CD1c-positive myeloid dendritic cell (primary cell): ENCODE results near the gene BPGM.
"Not testable (repeated sequence)": the region's sequence is repeated elsewhere in the genome, so short reads cannot be mapped to it uniquely, and the experiment has no call there.

Source experiments
- DNase-seq: peaks from one replicate; pipeline ENCODE4 v3.0.0-alpha.2; 2016; ENCODE audit errors: extremely low spot score

BPGM gene

GRCh38 chr7:134665045-134665444, 18.4 kb downstream of the BPGM start:
- not testable (repeated sequence) for DNase-seq

- no peak for DNase-seq
Observed at GRCh38 chr7:134667899-134668298, 21.2 kb downstream of the BPGM start.

- no peak for DNase-seq
Observed at GRCh38 chr7:134669388-134669787, 22.7 kb downstream of the BPGM start.

GRCh38 chr7:134669845-134670373, 23.3 kb downstream of the BPGM start:
- peak; percentile 50 for DNase-seq

- no peak for DNase-seq
Observed at GRCh38 chr7:134671609-134672008, 25.0 kb downstream of the BPGM start.

GRCh38 chr7:134674424-134674823, 27.8 kb downstream of the BPGM start:
- DNase-seq = no peak

GRCh38 chr7:134676743-134677142, 30.1 kb downstream of the BPGM start:
- no peak for DNase-seq

GRCh38 chr7:134678115-134678514, 31.5 kb downstream of the BPGM start:
- no peak for DNase-seq

GRCh38 chr7:134679006-134679405, 32.4 kb downstream of the BPGM start:
- DNase-seq = no peak

- DNase-seq = no peak
Observed at GRCh38 chr7:134684165-134684564, 37.5 kb downstream of the BPGM start.

GRCh38 chr7:134685250-134685649, 38.6 kb downstream of the BPGM start:
- DNase-seq = peak; percentile 18

- DNase-seq = peak; percentile 20
Observed at GRCh38 chr7:134686786-134687185, 40.1 kb downstream of the BPGM start.

- not testable (repeated sequence) for DNase-seq
Observed at GRCh38 chr7:134689550-134689949, 42.9 kb downstream of the BPGM start.

GRCh38 chr7:134690016-134690415, 43.4 kb downstream of the BPGM start:
- DNase-seq = peak; percentile 17

- DNase-seq = no peak
Observed at GRCh38 chr7:134690614-134691504, 44.2 kb downstream of the BPGM start.

- no peak for DNase-seq
Observed at GRCh38 chr7:134691546-134692343, 45.1 kb downstream of the BPGM start.

- DNase-seq = no peak
Observed at GRCh38 chr7:134692344-134692705, 45.7 kb downstream of the BPGM start.

GRCh38 chr7:134693256-134693655, 46.6 kb downstream of the BPGM start:
- DNase-seq = no peak

- no peak for DNase-seq
Observed at GRCh38 chr7:134694299-134694698, 47.6 kb downstream of the BPGM start.

- no peak for DNase-seq
Observed at GRCh38 chr7:134694767-134695166, 48.1 kb downstream of the BPGM start.

- DNase-seq = no peak
Observed at GRCh38 chr7:134695321-134695860, 48.7 kb downstream of the BPGM start.

- DNase-seq = no peak
Observed at GRCh38 chr7:134696261-134696660, 49.6 kb downstream of the BPGM start.
